GM21619 (cell line): ENCODE data around the gene TMPRSS13.
"Not testable (repeated sequence)": the region's sequence is repeated elsewhere in the genome, so short reads cannot be mapped to it uniquely, and the experiment has no call there.

Experiments used
- ATAC-seq: cut with Tn5 transposase; IDR thresholded peaks from one replicate; pipeline ENCODE4 v1.9.1; 2021; ENCODE audit not compliant: unreplicated experiment

Gene TMPRSS13

DNA sequence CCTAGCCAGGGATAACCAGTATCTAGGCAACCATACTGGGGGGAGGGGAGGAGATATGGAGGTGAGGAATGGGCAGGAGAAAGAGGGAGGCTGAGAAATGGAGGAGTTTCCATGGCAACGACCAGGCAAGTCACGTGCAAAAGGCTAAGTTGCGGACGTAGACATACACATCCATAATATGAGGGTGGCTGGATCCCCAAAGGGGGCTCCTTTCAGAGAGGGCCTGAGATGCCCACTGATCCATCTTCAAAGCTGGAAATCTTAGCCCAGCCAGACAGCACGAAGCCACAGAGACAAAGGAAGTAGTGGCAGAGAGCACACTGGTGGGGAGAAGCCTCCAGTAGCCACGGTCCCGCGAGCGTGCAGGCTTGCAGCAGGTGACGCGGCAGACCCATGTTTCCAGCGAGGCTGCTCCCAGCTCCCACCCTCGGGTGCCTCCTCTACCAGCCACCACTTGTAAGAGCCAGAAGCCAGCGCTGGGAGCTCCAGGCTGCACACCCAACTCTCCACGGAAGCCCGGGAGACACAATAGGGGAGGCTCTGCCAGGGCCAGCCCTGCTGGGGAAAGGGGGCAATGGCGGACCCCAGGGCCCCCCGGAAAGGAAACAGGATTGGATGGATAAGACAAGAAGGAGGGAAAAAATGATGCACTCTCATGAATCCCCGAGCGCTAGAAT is 53.7 kb downstream of the TMPRSS13 start:
- ATAC-seq, result no peak

DNA sequence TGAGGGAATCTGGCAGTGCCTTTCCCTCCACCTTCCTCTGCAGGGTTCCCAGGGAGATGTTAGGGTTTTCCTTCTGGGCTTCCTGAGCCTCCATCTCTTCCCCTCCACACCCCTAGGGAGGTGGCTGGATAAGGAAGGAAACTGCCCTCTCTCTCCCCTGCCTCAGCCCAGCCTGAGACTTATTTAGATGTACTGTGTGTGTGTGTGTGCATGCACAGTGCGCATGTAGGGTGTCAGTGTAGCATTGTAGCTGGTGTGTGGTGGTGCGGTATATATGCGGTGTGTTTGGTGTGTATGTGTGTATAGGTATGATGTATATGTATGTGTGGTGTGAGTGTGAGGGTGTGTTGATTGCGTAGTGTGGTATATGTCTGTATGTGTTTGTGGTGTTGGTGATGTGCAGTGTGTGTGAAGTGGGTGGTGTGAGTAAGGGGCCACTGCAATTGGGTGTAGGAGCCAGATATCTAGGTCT is 54.3 kb downstream of the TMPRSS13 start:
- no peak for ATAC-seq

DNA sequence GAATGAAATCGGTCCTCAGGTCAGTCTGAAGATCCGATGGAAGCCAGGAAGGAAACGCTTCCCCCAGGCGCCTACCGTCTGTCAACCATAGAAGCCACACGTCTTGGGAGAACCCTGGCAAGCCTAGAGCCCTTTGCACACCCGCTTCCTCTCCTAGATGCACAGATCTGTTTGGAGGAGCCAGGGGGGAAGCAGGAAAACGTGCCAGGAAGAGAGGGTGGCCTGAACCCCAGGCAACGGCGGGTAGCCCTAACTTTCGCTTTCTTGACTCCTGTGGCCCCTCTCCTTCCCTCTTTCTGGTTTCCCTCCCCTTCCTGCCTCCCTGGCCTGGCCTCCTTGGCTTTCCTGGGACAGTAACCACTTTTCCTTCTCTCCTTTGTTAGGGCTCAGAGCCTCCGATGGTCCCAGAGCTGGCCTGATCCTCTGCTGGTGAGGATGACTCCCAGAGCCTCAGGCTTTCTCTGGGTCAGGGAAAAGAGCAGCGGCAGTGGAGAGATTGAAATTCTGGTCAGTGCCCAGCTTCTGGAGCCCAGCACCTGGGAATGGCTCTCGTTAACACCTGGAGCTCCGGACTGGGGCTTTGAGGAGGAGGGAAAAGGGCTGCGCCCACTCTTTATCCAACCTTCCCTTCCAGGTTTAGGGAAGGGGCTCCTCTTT is 54.8 kb downstream of the TMPRSS13 start:
- ATAC-seq, result no peak

DNA sequence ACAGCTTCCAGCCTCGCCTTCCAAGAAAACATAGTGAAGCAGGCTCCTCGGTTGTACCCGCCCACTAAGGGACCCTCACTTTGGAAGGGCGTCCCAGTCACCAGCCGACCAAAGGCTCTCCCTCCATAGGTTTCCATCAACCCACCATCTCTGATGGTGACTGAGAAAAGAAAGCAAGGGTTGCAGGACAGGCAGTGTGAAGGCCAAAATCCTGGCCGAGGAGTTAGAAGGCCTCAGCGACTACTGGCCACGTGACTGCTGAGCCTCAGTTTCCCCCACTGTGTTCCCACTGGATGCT is 55.4 kb downstream of the TMPRSS13 start:
- no peak for ATAC-seq

DNA sequence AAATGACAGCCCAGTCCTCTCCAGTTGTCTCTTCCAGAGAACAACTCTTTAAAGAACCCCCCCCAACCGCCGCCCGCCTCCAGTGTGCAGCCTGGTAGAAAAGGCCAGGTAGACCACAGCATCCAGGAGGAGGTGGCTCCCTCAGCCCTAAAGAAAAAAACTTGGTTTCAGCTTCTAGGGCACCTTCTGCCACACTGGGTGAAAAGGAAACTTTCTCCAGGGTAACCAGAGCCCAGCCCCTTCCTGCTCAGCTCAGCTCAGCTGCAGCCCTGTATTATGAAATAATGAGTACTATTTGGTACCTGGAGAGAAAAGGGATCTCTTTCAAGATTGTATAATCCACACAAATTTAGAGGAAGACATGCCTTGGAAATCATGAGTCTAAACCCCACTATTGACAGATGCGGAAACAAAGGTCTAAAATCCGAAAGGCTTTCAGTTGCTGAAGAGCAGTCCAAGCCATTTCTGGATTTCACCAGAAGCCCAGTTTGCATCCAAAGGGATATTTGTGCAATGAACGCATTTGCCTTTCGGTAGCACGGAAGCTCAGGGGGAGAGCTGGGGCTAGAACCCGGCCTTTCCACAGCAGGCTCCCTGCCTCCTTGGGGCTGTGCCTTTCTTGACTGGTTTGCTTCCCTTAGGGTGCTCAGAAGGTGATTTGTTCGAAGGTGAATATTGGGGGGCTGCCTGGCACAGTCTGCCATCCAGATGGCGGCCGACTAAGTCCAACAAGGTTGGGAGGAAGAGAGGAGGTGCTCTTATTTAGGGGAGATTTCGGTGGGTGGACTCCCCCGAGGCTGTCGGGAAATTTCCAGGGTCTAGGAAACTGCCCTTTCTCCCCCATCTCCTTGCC is 56.0 kb downstream of the TMPRSS13 start:
- ATAC-seq, result no peak

DNA sequence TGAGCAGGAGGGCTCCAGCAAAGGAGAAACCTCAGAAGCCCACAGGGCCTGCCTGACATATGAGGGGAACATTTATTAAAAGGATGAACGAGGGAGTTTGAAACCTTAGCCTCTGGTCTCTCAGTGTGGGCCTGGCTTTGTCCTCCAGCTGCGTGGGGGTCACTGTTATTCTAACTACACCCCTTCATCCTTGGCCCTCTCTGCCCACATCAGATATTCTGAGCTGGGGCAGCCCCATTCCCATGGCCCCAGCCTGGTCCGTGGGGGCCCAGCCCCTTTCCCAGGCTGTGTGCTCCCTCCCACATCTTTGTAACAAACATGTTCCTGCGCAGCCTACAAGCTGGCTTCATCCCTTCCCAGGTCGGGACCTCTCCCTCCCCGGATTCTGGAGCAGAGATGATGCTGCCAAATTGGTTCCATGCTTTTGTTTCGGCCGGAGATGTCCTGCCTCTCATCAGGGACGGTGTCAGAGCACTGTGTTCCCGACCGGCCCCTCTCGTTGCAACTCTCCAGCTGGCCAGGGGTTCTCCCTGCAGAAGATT is 56.7 kb downstream of the TMPRSS13 start:
- ATAC-seq, result no peak

DNA sequence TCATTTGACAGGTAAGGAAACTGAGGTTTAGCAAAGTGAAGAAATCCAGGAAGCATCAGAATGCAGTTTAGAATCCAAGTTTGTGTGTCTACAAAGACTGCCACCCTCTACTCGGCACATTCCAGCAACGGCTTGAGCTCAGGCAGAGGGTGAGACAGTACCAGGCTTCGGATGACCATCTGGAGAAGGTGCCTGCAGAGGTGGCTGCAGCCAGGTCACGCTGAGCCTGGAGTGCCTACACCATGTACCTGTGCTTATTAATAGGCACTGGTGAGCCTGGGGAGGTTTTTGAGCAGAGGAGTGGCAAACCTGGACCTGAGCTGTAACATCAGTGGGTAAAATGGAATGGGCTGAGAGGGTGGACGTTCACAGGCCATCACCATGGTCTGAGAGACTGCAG is 57.4 kb downstream of the TMPRSS13 start:
- no peak for ATAC-seq

DNA sequence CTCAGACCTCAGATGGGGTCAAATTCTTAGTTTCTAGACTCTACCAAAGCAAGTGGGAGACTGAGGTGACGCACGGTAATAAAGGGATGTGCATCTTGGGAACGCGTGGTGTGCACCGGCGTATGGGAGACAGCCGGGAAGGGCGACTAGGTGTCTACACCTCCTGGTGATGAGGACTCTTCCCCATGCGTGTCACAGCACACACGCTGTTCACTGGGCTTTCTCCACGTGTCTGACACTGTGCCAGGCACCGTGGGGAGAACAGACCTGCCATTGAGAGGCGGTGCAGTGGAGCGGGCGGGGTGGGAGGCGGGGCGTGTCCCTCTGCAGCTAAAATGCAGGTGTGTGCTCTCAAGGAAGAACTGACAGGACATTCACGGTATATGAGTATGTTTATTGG is 58.0 kb downstream of the TMPRSS13 start:
- no peak for ATAC-seq

DNA sequence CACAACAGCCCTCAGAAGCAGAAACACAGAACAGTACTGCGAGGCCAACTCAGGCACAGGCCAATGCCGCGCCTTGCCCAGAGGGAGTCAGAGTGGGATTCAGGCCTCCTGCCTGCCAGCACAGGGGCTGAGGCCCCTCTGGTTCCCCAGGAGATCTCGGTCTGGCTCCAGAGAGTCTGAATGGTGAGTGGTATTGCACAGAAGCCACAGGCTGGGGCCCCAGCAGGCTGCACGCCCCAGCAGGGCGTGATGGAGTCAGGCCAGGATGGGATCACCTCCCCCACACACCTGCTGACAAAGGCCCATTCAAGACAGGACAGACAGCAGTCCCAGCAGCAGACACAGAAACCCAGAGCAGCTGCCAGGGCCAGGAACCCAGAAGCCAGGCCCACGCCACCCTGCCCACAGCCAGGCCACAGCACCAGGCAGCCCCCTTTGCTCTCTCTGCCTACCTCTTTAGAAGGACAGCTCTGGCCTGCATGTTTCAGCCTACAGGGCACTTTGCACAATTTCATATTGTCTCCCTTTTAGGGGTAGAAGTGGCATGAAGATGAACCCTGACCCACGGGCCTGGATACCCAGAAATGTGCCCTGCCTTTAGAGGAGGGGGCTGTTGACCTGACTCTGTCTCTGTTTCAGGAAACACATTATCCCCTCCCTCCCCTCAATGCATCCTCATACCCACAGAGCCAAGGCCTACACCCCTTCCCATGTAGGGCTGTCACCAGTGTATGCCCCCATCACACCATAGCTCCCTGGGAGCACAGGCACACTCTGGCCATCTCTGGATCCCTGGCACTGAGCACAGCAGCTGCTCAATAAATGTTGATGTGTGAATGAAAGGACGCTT is 58.9 kb downstream of the TMPRSS13 start:
- no peak for ATAC-seq

DNA sequence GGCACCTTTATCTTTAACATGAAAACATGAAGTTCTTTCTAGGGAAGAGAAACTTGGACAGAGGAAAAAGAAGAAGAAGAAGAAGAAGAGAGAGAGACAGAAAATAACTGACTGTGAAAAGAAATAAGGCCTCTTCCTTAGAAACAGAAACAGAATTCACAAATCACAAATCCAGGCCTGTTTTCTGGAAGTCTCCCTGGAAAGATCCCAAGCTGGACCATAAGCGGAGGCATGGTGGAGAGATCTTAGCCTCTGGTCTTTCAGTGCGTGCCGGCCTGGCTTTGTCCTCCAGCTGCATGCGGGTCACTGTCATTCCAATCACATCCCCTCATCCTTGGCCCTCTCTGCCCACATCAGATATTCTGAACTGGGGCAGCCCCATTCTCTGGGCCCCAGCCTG is 59.6 kb downstream of the TMPRSS13 start:
- ATAC-seq, result no peak

DNA sequence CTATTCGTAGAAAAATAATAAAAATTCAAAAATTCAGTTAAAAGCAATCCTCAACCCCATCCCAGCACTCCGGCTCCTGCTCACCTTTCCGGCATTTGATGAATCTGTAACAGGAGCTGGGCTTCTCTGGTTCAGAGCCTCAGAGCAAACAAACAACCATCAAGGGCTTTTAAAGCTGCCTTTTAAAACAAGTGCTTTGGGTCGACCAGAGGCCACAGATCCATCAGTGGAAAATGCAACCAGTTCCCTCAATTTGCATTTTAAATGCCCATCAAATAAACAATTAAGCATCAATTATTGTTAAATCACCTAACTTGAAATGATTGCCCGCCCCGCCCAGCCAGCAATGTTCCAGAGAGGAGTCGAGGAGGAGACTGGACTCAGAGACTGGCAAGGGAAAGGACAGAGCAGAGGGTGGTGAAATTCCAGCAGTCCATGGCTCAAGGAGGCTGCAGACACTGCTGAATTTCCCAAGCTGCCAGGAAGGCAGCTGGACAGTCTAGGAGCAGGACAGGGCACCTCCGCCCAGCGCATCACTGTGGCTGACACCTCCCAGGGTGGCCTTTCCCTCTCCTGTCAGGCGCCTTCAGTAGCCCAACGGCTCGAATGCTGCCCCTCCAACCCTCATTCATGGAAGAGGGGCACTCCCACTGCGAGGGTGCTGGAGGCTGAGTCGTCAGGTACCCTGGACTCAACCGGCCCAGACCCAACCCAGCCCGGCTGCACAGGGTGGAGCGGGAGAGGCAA is 60.2 kb downstream of the TMPRSS13 start:
- no peak for ATAC-seq

DNA sequence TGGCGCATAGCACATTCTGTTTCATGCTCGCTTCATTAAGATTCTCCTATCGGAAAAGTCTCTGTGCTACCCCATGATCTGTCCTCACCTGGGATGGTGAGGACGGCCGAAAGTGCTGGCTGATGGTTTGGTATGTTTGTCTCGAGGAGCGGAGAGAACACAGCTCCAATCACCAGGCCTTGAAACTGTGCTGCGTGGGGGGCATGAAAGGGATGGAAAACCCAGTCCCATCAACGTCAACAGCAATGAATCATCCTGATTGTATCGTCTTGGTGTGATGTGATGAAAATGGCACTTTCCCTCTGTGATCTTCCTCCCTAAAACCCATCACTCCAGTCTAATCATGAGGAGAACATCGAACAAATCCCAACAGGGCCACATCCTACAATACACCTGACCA is 61.1 kb downstream of the TMPRSS13 start:
- ATAC-seq, result no peak

DNA sequence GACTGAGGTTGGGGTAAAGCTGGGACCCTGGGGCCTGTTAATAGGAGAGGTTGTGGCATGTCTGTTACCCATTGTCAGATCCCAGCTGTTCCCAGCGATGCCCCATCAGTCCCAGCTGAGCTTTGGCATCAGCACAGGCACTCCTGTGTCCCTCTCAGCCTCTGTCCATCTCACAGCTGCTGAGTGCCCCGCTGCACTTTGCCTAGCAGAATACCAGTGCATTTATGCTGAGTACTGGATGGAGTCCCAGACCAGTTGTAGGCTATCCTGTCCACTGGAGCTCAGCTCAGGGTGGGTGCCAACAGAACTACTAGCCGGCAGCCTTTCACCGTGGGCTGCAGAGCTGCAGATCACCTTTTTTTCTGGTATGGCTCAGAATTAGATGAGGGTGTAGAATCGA is 62.7 kb downstream of the TMPRSS13 start:
- no peak for ATAC-seq

DNA sequence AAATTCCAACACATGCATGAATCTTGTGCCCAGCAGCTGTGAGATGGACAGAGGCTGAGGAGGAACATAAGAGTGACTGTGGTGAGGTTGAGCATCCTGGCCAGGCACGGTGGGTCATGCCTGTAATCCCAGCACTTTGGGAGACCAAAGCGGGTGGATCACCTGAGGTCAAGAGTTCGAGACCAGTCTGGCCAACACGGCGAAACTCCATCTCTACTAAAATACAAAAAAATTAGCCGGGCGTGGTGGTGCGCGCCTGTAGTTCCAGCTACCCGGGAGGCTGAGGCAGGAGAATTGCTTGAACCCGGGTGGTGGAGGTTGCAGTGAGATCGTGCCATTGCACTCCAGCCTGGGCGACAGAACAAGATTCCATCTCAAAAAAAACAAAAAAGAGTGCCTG is 63.7 kb downstream of the TMPRSS13 start:
- not testable (repeated sequence) for ATAC-seq

DNA sequence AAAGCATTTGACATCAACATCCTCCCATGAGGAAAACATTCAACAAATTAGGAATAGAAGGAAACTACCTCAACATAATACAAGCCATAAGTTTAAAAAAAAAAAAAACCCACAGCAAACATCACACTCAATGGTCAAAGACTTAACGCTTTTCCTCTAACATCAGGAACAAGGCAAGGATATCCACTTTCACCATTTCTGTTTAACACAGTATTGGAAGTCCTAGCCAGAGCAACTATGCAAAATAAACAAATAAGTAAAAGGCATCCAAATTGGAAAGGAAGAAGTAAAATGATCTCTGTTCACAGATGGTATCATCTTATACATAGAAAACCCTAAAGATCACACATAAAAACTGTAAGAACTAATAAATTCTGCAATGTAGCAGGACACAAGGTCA is 65.8 kb downstream of the TMPRSS13 start:
- no peak for ATAC-seq

DNA sequence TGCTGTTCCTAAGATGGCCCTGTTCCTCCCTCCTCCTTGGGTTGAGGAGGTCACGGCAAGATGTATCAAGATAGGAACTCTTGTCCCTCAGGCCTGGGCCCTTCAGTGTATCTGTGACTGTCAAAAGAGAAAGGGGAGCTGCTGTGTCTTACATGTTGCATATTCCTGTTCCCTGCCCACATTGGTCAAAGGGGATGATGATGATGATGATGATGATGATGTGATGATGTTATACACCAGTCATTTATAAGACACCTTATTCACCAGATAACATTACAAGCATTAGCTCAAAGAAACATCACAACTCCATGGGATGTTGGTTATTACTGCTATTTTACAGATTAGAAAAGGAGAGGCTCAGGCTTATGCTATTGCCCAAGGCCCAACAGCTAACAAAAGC is 66.4 kb downstream of the TMPRSS13 start:
- ATAC-seq, result no peak

DNA sequence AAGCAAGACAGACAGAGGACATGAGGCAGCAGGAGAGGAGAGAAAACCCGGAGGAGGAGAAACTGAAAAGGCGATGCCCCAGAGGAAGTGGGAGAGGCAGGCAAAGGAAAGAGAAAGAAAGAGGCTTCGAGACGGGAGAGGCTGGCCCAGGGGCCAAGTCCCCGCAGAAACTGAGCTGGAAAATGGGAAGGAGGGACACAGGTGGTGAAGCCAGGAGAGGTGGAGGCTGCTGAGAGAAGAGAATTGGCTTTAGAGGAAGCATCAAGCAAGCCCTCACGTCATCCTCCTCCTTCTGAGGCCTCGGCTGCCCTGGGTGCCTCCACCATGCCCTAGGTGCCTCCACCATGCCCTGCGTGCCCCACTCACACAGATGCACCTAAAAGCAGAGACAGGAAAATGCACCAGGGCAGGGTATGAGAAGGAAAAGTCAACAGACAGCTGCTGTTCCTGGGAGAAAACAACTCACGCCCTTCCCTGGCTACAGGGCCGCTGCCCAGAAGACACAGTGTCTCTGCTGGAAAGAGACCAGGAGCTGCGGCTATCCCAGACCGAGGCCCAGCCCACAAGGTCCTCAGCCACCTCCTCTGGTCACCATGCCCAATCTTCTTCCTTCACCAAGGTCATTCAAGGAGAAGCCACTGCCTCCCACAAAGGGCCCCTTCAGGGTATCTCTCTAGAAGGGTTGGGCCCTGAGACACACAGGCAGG is 67.0 kb downstream of the TMPRSS13 start:
- ATAC-seq, result no peak

DNA sequence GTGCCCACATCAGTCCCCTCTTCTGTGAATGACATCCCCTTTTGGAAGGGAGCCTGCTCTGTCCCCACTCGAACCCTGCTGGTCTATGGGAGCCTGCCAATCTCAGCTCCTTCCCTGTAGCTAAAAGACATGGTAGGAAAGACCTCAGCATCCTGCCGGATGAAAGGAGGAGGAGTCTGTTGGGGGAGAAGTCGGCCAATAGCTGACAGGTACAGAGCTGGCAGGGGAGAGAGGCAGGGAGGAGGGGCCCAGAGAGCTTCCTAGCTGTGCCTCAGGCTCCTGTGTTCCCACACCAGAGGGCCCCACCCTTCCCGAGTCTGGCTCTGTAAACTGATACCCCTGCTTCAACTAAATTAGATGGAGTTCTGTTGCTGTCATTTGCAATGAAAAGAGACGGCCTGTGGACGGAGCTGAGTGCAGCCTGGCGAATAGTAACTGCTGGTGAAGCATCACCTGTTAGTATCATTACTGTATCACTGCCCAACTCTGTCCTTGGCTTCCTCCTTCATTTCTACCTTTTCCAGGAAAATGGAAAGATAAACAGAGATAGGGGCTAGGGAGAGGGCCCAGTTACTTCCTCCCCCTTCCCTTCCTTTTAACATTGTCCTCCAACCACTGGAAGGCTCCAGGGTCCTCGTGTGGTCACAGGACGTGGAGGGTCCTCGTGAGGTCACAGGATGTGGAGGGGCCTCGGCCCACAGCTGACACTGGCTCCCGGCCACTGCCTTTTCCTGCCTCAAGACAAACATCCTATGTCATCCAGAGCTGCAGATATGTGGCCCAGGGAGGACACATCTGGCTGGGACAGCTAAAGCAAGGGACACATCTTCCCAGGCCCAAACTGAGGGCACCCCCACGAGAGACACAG is 67.8 kb downstream of the TMPRSS13 start:
- ATAC-seq, result no peak

DNA sequence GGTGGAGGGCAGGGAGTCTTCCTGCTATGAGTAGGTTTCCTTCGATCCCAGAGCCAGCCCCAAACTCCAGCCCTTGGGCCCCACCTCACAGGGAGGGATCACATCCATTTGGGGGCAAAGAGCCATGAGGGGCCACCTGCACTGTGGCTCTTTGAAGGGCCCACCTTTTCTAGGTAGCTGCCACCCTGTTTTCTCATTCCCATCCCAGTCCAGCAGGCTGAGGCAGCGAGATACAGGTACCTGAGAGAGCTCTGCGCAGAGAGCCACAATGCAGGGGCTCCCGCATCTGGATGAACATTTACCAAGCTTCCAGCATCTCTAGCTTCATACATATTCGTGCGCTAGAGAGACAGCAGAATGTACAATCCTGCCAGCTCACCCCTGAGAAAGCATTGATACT is 69.1 kb downstream of the TMPRSS13 start:
- no peak for ATAC-seq
